TTC549 (cell line): Measurements from ENCODE around the gene CA12.

Source experiments
- FAIRE-seq: peaks from 2 replicates; lab custom pipeline; 2012; peaks lifted over from hg19 to GRCh38; lab: Jason Lieb, UNC

Gene CA12

DNA sequence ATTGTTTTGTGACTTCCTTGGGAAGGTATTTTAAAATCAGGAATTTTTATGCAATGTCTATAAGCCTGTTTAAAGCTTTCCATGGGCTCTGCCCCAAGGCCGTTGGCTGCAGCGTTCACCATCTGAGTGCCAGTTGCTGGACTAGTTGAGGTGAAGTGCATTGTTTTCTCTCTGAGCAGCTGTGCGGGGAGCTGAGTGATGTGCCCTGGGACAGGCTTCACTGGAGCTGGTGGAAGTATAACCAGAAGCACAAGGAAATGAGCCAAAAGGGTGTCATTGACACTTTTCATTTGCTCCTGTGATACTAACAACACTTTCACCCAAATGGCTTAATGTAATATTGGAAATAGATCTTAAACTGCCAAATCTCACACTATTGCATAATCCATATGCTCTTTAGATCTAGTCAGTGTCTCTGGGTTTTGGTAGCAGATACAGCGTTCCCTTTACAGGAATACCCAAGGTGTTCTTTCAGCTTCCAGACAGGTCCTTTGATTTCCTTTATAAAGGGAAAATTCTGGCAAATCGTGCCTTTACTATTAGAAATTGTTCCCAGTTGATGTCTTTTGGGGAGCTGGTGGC, 75.1 kb downstream of the CA12 start:
- no peak for FAIRE-seq

DNA sequence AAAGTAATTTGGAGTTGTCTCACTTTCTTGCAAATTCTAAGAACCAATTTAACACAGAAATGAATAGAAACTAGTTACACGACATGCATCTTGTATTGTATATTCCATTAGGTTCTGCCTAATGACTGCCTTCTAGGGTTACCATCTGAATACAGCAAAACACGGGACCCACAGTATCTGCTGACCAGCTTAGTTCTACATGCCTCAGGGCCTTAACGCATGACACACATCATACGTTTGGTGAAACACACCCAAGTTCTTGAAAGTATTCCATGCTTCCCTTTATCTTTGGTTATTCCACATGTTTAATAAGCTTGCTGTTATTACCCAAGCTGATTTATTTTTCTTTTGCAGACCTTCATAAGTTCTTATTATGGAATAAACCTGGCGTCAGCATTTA, 76.4 kb downstream of the CA12 start:
- FAIRE-seq: no peak

DNA sequence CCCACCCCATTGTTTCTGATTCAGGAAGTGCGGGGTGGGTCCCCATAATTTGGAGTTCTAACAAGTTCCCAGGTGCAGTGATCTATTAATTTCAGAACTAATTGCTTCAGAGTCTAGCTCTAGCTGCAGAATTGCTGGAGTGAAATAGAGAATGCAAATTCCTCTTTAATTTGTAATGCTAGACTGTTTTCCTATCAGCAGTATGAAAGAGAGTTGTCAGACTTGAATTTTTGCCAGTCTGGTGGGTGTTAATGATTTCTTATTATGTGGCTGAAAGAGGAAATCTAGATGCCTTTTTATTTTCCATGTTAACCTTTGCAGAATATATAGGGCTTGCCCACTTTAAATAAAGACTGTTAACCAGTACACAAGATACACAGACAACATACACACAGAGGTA, 80.6 kb downstream of the CA12 start:
- no peak for FAIRE-seq

DNA sequence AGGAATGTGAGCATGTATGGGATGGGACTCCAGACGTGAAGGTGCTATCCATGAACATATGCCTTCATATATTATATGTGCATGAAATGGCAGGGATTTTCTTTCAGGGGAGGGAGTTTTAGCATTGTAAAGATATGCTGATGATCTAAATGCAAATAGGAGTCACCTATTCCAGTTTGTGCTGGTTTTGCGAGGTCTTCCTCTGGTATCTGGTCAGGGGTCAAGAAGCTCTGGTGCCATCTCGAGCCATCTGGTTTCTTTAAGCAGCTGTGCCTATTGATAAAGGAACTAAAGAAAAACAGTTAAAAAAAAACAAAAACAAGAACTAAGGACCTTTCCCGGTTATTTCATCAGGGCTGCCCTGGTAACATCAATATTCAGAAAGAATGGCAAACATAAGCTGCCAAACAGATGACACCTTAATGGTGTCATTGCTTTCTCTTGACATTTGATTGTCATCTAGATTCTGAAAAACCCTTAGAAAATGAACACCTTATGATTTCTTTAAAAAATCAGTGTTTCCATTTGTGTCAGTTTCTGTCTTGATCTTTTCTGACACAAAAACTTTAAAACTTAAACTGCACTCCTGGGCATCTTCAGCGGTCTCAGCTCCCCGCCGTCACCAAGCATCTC, 81.6 kb downstream of the CA12 start:
- FAIRE-seq: no peak

DNA sequence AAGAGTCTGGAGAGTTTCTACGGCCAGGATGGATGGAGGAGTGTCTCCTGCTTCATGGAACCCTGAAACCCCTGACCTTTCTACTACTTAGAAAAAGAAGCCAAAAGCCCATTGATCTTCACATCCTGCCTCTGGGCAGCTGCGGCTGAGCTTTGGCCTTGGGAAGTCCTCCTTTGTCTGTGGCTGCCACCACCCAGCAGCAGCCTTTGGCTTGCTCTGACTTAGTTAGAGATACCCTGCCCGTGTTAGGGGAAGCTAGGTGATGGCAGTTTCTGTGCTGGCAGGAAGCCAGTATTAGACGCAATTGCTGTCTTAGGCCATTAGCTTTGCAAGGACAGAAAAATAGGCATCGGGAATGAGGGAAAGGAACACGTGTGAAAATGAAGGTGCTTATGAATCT, 85.5 kb downstream of the CA12 start:
- FAIRE-seq: no peak

DNA sequence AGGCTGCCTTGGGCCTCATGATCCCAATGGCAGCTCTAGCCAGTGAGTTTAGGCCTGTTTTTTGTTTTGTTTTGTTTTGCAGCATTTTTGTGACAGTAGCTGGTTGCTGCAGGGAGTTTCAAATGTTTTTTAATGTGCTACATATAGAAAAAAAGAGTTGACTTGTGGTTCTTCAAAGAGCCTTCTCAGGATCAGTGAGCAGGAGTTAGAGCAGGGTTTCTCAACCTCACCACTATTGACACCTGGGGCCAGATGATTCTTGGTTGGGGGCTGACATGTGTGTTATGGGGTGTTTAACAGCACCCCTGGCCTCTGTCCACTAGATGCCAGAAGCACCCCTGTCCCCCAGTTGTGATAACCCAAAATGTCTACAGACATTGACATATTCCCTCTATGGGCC, 86.3 kb downstream of the CA12 start:
- FAIRE-seq: no peak

DNA sequence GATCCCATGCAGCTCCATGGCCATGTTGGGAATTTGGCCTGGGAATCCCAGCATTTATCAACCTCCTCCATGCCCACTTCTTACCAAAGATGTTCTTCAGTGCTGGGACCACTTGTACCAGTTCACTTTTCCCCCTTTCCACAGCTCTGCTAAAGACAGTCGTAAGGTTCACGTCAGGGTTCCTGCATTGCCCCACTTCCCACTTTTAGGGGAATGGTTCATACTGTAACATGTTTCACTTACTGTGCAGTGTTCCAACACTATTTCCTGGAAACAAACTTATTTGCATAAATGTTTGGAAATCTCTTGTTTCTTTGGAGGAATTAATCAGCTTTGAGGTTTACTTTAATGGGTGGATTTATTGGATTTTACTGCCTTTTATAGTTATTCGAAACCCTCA, 87.3 kb downstream of the CA12 start:
- no peak for FAIRE-seq

DNA sequence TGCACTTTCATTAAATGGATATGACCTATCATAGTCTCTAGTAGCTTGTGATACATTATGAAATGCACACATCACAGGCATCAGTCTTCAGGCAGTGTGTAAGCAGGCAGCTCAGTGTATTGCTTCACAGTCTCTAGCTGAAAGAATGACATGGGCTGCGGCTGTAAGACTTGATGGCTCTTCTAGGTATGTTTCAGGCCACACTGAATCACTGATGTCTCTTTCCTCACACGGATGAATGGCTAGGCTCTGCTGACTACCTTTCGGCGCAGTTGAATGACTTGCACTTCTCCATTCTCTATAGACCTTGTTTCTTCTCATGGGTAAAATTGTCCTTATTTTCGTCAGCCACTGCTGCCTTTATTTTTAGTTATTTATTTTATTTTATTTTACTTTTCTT, 88.9 kb downstream of the CA12 start:
- no peak for FAIRE-seq

DNA sequence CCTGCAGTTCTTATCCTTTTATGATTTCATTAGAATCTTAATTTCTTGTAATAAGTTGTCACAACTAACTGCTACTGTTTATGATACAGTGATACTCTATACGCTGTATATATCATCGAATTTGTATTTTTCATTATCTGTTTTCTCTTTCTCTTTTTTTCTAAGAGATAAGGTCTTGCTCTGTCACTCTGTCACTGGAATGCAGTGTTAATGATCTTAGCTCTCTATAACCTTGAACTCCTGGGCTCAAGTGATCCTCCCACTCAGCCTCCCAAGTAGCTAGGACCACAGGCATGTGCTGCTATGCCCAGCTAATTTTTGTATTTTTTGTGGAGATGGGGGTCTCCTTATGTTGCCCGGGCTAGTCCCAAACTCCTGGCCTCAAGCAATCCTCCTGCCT, 89.4 kb downstream of the CA12 start:
- FAIRE-seq: no peak

DNA sequence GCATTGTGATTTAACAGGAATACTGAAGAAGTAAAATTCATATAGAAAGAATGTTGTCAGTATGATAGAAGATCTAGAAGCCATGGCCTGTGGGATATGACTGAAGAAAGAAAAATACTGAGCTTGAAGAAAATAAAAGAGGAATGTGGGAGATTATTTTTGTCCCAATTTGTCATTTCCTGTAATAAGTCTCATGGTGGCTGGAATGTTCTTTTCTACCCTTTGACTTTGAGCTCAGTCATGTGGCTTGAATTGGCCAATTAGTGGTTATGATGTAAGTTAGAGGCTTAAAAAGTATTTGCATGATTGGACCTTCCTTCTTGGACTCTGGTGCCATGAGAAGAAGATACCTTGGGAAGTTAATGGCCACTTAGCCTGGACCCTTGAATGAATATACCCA, 90.1 kb downstream of the CA12 start:
- FAIRE-seq: no peak

DNA sequence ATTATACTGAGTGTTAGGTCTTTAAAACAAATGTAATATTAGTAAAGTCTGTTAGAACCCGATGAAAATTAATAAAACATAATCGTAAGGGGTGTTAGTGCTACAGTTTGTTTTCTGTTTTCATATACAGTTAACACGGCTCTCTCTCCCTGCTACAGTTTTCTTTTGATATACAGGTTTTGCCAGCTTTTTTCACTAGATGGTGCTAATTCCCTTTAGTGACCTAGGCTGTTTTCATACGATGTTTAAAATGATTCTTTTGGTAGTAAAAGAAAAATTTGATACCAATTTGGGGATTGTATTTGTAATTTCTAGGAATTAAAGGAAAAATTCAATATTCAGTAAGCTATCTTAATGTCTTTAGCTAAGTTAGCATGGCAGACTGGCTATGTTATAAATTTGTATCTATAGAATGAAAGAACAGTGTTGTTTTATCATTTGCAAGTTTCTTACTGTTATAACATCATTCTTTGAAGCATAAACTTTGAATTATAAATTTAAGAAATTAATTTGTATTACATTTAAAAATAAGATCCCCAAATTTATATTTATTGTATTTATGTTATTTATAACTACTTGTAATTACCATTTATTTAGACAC, 92.8 kb downstream of the CA12 start:
- peak; percentile 96 for FAIRE-seq

DNA sequence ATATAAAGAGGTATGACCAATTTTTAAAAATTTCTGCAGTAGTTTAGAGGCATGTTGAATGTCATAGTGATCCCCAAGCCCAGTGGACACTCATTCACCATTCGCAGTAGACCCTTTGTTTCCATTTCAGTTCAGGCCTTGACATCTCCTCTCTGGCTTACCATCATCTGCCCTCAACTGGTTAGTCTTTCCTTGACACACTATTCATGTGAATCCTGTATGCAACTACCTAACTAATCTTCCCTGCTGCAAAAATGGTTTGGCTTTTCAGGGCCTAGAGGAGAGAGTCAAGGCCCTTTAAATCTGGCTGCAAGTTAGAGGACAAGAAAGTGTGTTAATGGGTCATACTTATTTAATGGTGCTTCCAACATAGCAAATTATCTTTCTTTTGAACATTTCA, 93.3 kb downstream of the CA12 start:
- FAIRE-seq: no peak

DNA sequence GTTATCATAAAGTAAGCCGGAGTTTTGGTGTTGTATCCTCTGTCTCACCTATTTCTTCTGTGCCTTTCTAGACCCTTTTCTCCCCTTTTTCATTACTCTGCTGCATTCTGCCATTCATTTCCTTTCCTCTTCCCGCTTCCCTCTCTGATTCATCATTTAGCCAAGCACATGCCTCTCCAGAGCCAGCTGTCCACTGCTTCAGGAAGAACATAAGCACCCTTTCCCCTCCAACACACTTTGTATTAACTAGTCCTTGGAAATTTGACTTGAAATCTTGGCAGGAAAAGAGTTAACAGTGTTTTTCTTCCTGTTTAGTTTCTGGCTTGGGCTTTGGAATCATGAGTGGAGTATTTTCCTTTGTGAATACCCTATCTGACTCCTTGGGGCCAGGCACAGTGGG, 94.5 kb downstream of the CA12 start:
- peak; percentile 47 for FAIRE-seq

DNA sequence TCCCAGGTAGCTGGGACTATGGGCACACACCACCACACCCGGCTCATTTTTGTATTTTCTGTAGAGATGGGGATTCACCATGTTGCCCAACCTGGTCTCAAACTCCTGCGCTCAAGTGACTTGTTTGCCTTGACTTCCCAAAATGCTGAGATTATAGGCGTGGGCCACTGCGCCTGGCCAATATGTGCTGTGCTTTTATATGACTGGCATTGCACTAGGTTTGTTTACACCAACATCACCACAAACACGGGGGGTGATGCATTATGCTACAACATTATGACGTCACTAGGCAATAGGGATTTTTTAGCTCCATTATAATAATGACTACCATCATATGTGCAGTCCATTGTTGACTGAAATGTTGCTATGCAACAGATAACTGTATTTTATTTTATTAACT, 97.3 kb downstream of the CA12 start:
- FAIRE-seq: no peak

DNA sequence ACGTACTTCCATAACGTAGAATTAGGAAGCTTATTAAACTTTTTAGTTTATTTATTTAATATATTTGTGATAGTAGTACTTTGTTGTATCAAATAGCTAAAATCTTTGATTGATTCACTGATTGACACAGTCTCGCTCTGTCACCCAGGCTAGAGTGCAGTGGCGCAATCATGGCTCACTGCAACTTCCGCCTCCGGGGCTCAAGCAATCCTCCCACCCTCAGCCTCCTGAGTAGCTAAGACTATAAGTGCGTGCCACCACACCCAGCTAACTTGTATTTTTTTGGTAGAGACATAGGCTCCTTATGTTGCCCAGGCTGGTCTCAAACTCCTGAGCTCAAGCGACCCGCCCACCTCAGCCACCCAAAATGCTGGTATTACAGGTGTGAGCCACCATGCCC, 98.5 kb downstream of the CA12 start:
- no peak for FAIRE-seq

DNA sequence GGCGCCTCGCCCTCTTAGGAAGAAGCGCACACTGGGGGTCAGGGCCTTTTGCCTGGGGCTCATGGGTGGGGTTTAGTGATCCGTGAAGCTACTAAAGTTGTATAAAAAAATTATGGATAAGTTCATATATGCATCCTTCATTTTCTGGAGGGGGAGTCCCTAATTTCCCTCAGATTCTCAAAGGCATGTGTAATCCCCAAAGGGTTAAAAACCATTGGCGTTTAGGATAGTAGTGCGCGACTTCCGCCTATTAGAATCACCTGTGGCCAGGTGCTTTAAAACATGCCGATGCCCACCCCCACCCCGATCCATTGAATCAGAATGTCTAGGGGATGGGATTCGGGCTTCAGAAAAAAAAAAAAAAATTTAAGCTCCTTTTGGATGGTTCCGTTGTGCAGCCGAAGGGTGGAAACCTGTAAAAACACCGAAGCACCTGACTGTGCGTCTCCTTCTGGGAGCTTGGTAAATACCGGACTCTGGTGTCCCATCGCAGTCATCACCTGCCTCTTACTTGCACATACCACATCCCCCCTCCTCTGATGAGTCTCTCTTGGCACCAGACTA, 103.7 kb downstream of the CA12 start:
- no peak for FAIRE-seq

DNA sequence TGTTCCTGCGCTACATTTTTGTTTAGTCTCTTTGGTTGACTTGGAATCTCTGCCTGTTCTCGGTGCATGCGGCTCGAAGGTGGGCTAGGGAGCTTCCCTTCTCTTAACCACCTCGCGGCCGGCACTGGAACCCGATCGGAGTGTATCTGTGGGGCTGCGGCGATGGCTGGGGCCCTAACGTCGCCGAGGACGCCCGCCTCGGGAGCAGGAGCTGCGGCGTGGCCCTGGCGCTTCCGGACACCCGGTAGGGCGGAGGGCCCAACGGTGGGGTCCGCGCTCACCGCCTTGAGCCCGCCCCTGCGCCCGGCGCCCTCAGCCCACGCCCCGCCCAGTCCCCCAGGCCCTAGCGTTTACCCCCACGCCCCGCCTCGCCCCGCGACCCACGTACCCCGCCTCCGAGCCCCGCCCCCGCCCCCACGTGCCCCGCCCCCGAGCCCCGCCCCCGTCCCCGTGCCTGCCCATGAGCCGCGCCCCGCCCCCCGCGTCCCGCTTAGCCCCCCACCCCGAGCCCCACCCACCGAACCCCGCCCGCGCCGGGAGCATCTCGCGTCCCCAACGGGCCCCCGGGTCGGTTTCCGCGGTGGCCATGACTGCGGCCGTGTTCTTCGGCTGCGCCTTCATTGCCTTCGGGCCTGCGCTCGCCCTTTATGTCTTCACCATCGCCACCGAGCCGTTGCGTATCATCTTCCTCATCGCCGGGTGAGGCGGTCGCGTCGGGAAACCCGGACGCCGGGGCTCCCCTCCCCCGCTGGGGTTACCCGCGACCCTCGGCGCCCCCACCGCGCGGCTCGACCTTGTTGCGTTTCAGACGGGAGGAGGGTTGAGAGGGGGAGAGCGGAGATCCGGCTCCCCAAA, 104.4 kb downstream of the CA12 start, which contains the start of gene APH1B:
Gene APH1B (plus strand): TSS at position 568 of the 855 bp plus-strand sequence. CDS start 19 bp downstream, at position 587.
- FAIRE-seq: no peak

DNA sequence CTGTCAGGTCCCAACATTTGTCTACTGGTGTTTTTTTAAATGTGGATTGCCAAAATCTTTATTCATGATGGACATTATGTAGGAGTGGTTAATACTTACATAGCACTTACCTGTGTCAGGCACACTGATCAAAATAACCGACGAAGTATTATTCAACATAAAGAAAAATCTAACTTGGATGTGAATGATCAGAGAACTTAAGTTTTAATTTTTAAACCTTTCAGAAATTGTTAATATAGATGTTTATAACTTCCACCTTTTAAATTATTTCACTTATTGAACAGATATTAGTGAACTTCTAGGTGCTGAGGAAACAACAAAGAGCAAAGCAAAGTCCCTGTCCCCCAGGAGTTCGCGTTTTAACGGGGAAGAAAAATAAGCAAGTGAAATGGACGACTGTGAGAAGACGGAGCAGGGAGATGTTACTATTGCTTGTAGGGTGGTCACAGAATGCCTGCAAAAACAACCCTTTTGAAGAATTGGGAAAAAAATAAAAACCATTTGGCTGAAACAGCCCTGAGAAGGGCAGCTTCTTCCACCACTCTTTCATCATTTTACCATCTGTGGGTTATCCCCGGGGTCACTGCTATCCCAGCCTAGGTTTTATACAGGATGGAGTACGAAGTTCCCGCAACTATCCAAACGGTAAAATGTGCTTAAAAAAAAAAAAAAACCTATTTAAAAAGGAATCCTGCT, 105.2 kb downstream of the CA12 start:
- FAIRE-seq: no peak

DNA sequence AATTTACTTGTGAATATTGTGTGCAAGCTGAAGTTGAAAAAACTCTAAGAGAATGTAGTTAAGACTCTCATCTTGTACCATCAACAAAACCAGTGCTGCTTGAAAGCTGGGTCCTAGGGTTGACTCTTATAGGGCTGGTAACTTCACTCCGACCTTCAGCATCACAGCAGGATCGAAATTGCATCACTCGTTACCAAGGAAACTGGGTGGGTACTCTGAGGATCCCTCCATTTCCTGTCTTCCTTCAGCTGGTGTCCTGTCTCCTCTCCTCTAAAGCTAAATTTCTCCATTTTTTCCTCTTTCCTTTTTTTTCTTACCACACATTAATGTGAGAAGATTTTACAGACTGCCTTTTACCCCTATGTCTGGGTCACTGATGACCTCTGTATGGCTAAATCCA, 107.2 kb downstream of the CA12 start:
- FAIRE-seq: no peak
